Tibial nerve (tissue), 4 donors: ENCODE measurements around the gene TLK1. TPM values are rescaled to one million over a fixed set of nuclear protein-coding genes. Genes with fewer than 3 reads are reported as not detected.
"Not testable (repeated sequence)": the region's sequence is repeated elsewhere in the genome, so short reads cannot be mapped to it uniquely, and the experiment has no call there.

Experiments used
- DNase-seq, 2 donors: peaks; one replicate each; pipeline ENCODE4 v3.0.0-alpha.2; 2019; ENCODE audit warnings: low spot score in 2 of 2
- H3K27ac ChIP-seq, 4 donors: fragments of 200-600 bp; sonication (generic) in 3 of 4; one replicate each; pipeline ENCODE4 v1.5.1; 2017 to 2019; ENCODE audit warnings: mild to moderate bottlenecking in 1 of 4
- H3K27me3 ChIP-seq, 2 donors: fragments of 200-600 bp; sonication (generic) in 1 of 2; one replicate each; pipeline versions ENCODE4 v1.5.1 to v1.6.0; 2017 to 2019
- H3K36me3 ChIP-seq, 3 donors: fragments of 200-600 bp; sonication (generic); one replicate each; pipeline ENCODE4 v1.5.1; 2018 to 2019
- H3K4me1 ChIP-seq, 4 donors: fragments of 200-600 bp; sonication (generic) in 3 of 4; one replicate each; pipeline ENCODE4 v1.5.1; 2017 to 2019
- H3K4me3 ChIP-seq, 4 donors: fragments of 200-600 bp; sonication (generic) in 3 of 4; one replicate each; pipeline ENCODE4 v1.5.1; 2017 to 2019; ENCODE audit warnings: mild to moderate bottlenecking in 1 of 4, moderate library complexity in 1 of 4
- H3K9me3 ChIP-seq, 4 donors: fragments of 200-600 bp; sonication (generic) in 3 of 4; one replicate each; pipeline ENCODE4 v1.5.1; 2017 to 2019
- CTCF ChIP-seq, 5 experiments: fragments of 200-600 bp in 3 of 5; fragments of 450-650 bp in 2 of 5; sonication (generic) in 3 of 5; IDR thresholded peaks; one replicate each; pipeline ENCODE4 v1.5.1; 2016 to 2019; ENCODE audit warnings: antibody characterized with exemption in 5 of 5, mild to moderate bottlenecking in 3 of 5, moderate library complexity in 2 of 5
- EP300 ChIP-seq, 2 donors: sonication (generic); formaldehyde crosslinking; IDR thresholded peaks; one replicate each; pipeline ENCODE4 v1.6.1; 2017; ENCODE audit warnings: antibody characterized with exemption in 2 of 2, mild to moderate bottlenecking in 1 of 2
- POLR2A ChIP-seq, 2 donors: fragments of 450-650 bp; IDR thresholded peaks; one replicate each; pipeline ENCODE4 v1.6.1; 2017; ENCODE audit warnings: antibody characterized with exemption in 2 of 2, mild to moderate bottlenecking in 2 of 2, moderate library complexity in 2 of 2
- WGBS, 2 donors: methylation state at CpG; one replicate each; pipeline ENCODE4 v1.1.5; 2018; 5-methylcytosine and 5-hydroxymethylcytosine counted together
- total RNA-seq, 4 donors: library from RNA; depleted of rRNA; stranded (reverse); fragments of >200 nt; gene quantifications; one replicate each; pipeline ENCODE4 v1.1.0, GENCODE V29; 2016

Gene TLK1
- total RNA-seq, 4 donors from 2014 or later = 25.7 to 54.7 (median 45.4) TPM

GRCh38 chr2:171080607-171081006 is 80.1 kb downstream of the TLK1 start:
- DNase-seq = no peak
- no peak for TF ChIP-seq CTCF (IDR thresholded peaks at IDR 0.05)
- no peak for TF ChIP-seq POLR2A (IDR thresholded peaks at IDR 0.05)
- TF ChIP-seq EP300 (IDR thresholded peaks at IDR 0.05) = no peak
- Histone ChIP-seq H3K4me1 (no peaks in the 10 kb centered on the region), H3K9me3 (no peaks in the 10 kb centered on the region), H3K36me3 (peaks cover 0 to 11% (median 0%) of the 10 kb centered on the region in 3 donors), H3K27me3 (no peaks in the 10 kb centered on the region), H3K4me3 (no peak overlapping the region), H3K27ac (no peak overlapping the region)
- WGBS, 2 donors = 90% methylated on average over 6 of the region's 6 CpGs

GRCh38 chr2:171076422-171076821 is 84.3 kb downstream of the TLK1 start:
- H3K27me3 ChIP-seq, DNase-seq, H3K27ac ChIP-seq, H3K4me3 ChIP-seq, H3K4me1 ChIP-seq, H3K9me3 ChIP-seq: not testable (repeated sequence)
- 86 to 94% methylated on average over 7 of the region's 7 CpGs for WGBS, 2 donors
- peaks cover 0 to 30% (median 0%) of the 10 kb centered on the region in 3 donors for H3K36me3 ChIP-seq

DNA sequence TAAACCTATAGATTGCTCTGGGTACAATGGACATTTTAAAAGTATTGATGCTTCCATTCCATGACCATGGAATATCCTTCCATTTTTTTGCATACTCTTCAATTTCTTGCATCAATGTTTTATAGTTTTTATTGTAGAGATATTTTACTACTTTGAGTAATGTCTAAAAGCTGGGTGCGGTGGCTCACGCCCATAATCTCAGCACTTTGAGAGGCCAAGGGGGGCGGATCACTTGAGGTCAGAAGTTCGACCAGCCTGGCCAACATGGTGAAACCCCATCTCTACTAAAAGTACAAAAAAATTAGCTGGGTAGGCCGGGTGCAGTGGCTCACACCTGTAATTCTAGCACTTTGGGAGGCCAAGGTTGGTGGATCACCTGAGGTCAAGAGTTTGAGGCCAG is 88.5 kb downstream of the TLK1 start:
- no peaks in the 10 kb centered on the region for H3K27me3 ChIP-seq
- H3K4me1 ChIP-seq = no peaks in the 10 kb centered on the region
- WGBS, 2 donors = 97% methylated on average over 5 of the region's 5 CpGs
- no peak overlapping the region for H3K4me3 ChIP-seq
- H3K27ac ChIP-seq = no peak overlapping the region
- DNase-seq = no peak
- peaks cover 0 to 27% (median 0%) of the 10 kb centered on the region in 3 donors for H3K36me3 ChIP-seq
- no peaks in the 10 kb centered on the region for H3K9me3 ChIP-seq
- no peak for TF ChIP-seq EP300 (IDR thresholded peaks at IDR 0.05)
- no peak for TF ChIP-seq POLR2A (IDR thresholded peaks at IDR 0.05)
- TF ChIP-seq CTCF (IDR thresholded peaks at IDR 0.05) = no peak

DNA sequence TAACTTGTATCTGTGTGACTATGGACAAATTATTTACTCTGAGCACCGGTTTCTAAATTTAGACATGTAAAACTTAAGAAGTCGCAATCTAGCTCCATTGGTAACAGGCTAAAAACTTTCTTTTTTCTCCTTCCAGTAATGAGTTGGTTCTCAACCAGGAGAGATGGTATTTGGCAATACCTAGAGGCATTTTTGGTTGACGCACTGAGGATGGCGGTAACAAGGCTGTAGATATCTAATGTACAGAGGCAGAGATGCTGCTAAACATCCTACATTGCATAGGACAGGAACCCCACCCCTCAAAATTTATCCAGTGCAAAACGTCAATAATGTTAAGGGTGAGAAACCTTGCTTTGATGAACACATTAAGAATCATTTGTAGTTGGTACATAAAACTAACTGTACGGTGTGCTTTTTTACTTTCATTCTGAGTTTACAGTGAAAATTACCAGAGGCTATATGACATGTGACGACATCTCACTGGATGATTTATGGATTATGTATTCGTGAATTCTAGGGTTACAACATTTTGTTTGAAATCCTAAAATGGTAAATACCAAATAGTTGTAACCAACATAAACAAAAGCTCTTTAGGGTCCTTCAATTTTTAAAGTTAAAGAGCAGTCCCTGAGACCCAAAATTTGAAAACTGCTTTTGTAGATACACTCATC is 91.3 kb downstream of the TLK1 start:
- no peaks in the 10 kb centered on the region for H3K9me3 ChIP-seq
- TF ChIP-seq EP300 (IDR thresholded peaks at IDR 0.05) = no peak
- 81 to 88% methylated on average over 8 of the region's 8 CpGs for WGBS, 2 donors
- no peak overlapping the region for H3K4me3 ChIP-seq
- DNase-seq = no peak
- H3K27me3 ChIP-seq = no peaks in the 10 kb centered on the region
- H3K27ac ChIP-seq = no peak overlapping the region
- peaks cover 0 to 19% (median 0%) of the 10 kb centered on the region in 3 donors for H3K36me3 ChIP-seq
- H3K4me1 ChIP-seq = peaks cover 0 to 6% (median 0%) of the 10 kb centered on the region in 4 donors

GRCh38 chr2:171066110-171066509 is 94.6 kb downstream of the TLK1 start:
- H3K9me3 ChIP-seq = no peaks in the 10 kb centered on the region
- WGBS, 2 donors = 97 to 98% methylated on average over 1 of the region's 1 CpG
- peaks cover 0 to 10% (median 0%) of the 10 kb centered on the region in 4 donors for H3K4me1 ChIP-seq
- TF ChIP-seq EP300 (IDR thresholded peaks at IDR 0.05) (no peak), CTCF (IDR thresholded peaks at IDR 0.05) (no peak)
- no peak overlapping the region for H3K27ac ChIP-seq
- H3K36me3 ChIP-seq = no peaks in the 10 kb centered on the region
- H3K27me3 ChIP-seq = no peaks in the 10 kb centered on the region
- no peak overlapping the region for H3K4me3 ChIP-seq
- no peak for DNase-seq

DNA sequence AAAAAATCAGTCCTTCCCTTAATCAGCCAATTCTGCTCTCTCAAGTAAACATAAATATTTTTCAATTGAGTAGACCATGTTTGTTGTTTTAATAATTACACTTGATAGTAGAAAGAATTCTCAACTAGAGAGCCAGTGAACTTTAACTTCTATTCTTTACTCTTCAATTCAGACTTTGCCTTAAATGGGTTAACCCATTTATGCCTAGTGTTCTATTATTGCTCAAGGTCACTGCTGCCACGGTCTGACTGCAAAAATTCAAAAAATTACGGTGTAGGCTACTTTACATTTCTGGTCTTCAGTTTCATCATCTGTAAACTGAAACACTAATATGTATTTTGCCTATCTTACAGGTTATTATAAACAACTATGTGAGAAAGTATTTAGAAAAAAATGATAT is 103.1 kb downstream of the TLK1 start:
- no peak for DNase-seq
- no peak for TF ChIP-seq EP300 (IDR thresholded peaks at IDR 0.05)
- TF ChIP-seq CTCF (IDR thresholded peaks at IDR 0.05) = no peak
- Histone ChIP-seq H3K27me3 (no peaks in the 10 kb centered on the region), H3K4me3 (no peak overlapping the region), H3K36me3 (peaks cover 0 to 42% (median 0%) of the 10 kb centered on the region in 3 donors), H3K4me1 (no peaks in the 10 kb centered on the region), H3K9me3 (no peaks in the 10 kb centered on the region), H3K27ac (no peak overlapping the region)
- WGBS, 2 donors = 57 to 60% methylated on average over 2 of the region's 2 CpGs
